Head of caudate nucleus (tissue), 42 donors: Measurements from ENCODE around the gene GDI1.

Experiments used
- DNase-seq, 42 donors: peaks; one replicate each; pipeline versions ENCODE4 v3.0.0 to v3.0.0-alpha.2; 2020 to 2021; ENCODE audit warnings: mixed read lengths in 7 of 42
- intact Hi-C: fragments of 100-400 bp; cut with DNase I; formaldehyde crosslinking; loops from one replicate; pipeline ENCODE4 v1.15.0; 2022

The GDI1 gene

DNA sequence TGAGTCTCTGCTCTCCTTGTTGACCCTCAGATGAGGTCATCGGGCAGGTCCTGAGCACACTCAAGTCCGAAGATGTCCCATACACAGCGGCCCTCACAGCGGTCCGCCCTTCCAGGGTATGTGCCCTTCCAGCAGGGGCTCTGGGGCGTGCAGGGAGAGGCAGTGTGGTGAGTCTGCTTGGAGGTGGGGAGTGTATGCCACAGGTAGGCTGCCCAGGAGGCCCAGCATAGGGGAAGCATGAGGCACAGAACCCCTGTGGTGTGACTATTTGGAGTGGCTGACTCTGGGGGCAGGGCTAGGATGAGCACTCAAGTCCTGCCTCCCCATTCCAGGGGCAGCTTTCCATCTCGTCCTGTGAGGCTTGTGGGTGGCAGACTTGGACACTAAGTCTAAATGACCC lies 3.3 kb upstream of the GDI1 start:
- intact Hi-C loops, result no loop called here
- DNase-seq, result no peak

DNA sequence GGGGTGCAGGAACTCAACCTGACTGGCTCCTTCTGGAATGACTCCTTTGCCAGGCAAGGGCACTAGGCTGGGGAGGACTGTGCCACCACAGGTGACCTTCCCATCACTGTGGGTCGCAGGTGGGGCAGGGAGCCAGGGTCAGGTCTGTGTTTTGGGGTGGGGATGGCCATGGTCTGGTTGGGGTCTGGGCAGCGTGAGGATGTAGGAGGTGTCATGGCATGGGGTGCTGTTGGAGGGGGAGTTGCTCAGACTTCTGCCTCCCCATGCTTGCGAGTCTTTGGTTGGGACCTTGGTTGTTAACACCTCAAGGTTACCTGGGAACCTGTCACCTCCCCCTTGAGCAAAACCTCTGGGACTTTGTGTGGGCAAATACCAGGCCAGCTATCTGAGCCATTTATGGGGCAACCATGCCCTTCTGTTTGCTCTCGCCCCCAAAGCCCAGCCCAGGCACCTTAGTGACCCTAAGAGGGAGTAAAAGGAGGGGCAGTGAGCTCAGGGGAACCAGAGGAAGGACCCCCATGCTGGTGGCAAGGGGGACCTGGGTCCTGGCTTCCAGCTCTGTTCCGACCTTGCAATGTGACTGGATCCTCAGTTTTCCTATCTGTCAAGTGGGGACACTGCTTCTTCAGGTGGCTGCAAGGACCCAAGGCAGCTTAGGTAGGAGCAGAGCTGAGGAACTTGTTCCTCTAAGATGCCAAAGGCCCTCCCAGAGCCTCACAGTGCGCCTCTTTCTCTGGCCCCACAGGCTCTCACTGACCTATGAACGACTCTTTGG lies 2.4 kb upstream of the GDI1 start:
- intact Hi-C loops, result no loop called here
- DNase-seq, result no peak

DNA sequence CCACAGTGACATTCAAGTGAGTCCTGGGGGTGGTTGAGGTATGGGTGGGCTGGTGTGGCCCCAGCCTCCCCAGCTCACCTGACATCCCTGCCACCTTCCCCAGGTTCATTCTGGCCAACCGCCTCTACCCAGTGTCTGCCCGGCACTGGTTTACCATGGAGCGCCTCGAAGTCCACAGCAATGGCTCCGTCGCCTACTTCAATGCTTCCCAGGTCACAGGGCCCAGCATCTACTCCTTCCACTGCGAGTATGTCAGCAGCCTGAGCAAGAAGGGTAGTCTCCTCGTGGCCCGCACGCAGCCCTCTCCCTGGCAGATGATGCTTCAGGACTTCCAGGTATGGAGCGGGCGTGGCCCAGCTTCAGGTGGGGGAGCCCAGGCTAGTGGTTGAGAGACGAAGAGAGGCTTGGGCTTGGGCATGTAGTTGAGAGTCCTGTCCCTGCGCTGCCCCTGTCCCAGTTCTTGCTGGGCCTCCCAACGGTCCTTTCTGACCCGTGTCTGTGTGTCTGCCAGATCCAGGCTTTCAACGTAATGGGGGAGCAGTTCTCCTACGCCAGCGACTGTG lies 1.7 kb upstream of the GDI1 start:
- intact Hi-C loops, result no loop called here
- no peak for DNase-seq

DNA sequence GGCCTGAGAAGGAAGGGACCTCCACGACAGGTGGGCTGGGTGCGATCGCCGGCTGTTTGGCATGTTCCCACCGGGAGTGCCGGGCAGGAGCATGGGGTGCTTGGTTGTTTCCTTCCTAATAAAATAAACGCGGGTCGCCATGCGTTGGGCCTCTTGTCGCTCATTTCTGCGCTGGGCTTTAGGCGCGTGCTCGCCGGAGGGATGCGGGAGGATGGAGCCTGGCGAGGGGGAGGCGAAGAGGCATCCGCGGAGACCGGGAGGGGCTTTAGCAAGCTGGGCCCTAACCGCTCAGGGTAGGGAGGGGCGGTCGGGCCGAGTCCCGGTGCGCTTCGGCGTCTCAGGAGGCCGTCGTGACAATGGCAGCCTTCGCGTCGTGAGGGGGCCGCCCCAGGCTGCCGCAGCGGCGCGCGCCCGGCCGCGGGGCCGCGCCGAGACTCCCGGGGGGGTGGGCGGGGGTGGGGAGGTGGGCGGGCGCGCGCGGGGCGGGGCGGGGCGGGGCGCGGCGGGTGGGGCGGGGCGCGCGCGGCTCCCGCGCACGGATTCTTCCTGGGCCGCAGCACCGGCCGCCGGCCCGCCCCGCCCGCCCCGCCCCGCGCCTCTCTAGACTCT lies 476 bp upstream of the GDI1 start:
- intact Hi-C loops, result no loop called here
- DNase-seq, result peak in 21 of 42 donors; percentile 14 to 63 (median 47)

DNA sequence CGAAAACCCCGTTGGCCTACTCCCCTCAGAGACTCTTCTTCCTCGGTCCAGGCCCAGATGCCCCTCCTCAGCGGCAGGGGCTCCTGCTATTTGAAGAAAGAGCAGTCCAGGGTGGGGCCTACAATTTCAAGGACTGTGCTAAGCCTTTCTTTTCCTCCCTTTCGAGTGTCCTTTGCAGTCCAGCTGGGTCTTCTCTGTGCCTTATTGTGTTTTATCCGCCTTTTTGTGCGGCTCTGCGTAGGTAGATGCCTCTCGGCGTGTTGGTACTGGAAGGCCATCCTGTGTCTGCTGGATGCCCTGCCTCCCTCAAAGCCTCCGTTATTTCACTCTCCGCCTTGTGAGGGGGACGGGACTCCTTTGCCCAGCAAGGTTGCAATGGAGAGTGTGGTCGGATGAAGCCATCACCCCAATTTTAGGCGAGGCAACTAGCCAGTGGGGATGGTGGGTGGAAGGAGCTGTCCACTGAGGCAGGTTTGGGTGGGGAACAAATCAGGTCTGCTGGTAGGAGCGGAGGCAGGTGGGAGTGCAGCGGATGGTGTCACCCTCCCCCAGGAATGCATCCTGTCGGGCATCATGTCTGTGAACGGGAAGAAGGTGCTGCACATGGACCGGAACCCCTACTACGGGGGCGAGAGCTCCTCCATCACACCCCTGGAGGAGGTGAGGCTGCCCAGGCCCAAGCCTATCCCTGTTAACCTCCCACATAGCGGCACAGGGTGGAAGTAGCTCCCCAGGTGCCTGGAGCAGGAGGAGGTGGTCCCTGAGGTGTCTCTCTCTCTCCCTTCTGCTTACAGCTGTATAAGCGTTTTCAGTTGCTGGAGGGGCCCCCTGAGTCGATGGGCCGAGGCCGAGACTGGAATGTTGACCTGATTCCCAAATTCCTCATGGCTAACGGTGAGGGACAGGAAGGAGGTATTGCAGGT lies 1.3 kb downstream of the GDI1 start:
- DNase-seq, result no peak
- intact Hi-C loops, result no loop called here

DNA sequence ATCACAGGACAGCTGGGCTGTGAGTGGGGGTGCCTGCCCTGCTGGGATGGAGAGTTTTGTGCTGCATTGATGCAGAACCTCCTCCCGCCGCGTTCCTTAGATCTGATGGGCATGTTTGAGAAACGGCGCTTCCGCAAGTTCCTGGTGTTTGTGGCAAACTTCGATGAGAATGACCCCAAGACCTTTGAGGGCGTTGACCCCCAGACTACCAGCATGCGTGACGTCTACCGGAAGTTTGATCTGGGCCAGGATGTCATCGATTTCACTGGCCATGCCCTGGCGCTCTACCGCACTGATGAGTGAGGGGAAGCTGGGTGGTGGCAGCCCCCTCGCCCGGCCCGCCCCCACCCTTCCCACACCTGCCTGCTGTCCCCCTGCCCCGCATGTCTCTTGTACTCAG lies 2.9 kb downstream of the GDI1 start:
- DNase-seq, result no peak
- intact Hi-C loops, result no loop called here

DNA sequence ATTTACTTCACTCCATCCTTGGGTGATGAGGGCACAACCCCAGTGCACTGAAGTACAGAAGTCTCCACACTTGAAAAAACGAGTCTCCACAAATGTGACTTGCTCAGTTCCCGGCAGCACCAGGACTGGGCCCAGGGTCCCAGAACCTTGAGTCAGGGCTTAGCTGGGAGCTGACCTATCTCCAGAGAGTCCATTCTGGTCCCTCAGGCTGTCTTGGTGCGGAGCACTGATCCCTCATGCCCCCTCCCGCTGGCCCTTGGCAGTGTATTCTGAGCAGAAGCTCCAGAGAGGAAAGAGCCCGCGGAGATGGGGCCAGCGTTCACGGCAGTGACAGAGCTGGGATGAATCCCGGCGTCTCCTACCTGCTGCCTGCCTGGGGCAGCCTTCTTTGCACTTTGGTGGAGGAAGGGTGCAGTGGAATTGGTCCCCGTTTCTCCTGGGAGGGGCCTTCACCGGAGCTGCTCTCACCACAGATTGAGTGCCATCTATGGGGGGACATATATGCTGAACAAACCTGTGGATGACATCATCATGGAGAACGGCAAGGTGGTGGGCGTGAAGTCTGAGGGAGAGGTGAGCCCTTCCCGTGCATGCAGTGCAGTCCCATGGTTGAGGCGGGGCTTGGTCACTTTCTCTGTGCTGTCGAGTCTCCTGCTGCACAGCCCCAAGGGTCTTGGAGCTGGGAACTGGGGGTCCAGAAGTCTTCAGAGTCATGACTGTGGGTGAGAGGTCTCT lies 3.8 kb downstream of the GDI1 start:
- intact Hi-C loops, result no loop called here
- peak in 7 of 42 donors; percentile 30 to 59 (median 41) for DNase-seq

DNA sequence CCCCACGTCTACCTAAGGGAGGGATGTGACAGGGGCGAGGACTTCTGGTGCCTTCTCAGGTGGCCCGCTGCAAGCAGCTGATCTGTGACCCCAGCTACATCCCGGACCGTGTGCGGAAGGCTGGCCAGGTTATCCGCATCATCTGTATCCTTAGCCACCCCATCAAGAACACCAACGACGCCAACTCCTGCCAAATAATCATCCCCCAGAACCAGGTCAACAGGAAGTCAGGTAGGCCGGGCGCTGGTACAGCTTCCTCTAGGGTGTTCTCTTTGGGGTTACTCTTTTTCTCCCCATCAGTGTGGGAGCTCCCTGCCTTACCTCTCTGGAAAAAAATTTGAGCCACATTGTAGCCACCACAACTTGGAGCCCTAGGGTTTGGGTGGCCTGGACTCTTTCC lies 4.6 kb downstream of the GDI1 start:
- intact Hi-C loops, result no loop called here
- DNase-seq, result no peak

DNA sequence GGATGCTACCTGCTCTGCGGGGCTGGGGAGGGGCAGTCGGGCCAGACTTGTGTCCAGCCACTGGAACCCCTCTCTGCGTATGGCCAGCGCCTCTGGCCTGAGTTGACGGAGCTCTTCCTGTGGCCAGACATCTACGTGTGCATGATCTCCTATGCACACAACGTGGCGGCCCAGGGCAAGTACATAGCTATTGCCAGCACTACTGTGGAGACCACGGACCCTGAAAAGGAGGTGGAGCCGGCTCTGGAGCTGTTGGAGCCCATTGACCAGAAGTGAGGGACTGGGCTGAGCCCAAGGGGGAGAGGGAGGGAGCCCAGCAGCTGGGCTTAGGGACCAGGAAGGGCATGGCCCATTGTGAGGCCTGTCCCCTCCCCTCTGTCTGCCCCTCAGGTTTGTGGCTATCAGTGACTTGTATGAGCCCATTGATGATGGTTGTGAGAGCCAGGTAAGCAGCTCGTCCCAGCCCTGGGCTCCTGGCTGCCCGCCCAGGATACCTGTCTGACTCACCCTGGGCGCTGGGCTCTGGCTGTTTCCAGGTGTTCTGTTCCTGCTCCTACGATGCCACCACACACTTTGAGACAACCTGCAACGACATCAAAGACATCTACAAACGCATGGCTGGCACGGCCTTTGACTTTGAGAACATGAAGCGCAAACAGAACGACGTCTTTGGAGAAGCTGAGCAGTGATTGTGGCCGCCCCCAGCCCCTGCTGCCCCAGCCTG lies 5.2 kb downstream of the GDI1 start:
- intact Hi-C loops, result no loop called here

DNA sequence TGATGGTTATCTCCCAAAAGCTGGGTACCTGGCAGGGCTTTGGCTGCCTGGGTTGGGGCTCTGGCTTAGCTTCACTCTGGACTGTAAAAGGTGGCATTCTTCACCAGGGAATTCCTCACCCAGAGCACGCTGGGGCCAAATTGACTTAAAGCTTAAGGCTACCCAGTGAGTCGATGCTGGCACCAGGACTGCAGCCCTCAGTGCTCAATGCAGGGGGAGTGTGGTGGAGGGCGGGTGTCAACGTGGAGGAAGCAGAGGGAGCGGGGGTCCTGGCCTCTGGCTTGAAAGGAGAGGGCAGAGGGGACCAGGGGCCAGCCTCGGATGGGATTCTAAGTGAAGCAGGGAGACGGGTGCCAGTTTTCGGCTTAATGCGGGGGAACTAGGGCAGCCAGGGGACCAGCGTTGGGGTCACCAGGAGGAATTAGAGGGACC lies 6.5 kb downstream of the GDI1 start:
- intact Hi-C loops, result no loop called here
- peak in 2 of 42 donors; percentile 25 to 43 for DNase-seq

More for the DNA sequence above, 5.2 kb downstream of the GDI1 start:
- DNase-seq, result no peak

DNA sequence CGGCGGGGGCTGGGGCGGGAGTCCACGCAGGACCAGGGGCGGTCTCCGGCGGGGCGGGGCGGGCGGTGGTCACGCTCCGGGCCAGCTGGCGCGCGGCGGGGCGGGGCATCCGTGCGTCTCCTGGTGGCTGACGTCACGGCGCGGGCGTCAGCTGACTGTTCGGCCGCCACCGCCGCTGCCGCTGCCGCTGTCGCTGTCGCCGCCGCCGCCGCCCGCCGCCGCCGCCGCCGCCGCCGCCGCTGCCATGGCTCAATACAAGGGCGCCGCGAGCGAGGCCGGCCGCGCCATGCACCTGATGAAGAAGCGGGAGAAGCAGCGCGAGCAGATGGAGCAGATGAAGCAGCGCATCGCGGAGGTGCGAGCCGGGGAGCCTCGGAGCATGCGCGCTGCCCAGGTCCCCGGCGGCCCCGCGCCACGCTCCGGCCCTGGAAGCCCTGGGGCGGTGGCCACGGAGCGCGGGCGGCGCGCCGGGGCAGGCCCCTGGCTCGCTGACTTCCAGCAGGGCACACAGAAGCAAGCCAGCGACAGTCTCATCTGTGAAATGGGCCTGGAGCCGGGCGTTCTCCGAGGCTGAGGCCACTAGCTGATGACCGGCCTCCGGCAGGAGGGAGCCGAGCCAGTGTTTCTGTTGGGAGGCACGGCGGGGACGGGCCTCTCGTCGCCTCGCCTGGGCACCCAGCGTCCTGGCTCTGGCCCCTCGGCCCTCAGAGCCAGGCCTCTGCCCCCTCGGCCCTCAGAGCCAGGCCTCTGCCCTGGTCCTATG lies 7.2 kb downstream of the GDI1 start, which contains the start of gene FAM50A:
Gene FAM50A, plus strand, starts transcription at position 150 of the 763 bp plus-strand sequence. Its CDS starts 95 bp downstream, at position 245.
- DNase-seq, result peak; percentile 40 to 90 (median 80)
- intact Hi-C loops, result no loop called here

DNA sequence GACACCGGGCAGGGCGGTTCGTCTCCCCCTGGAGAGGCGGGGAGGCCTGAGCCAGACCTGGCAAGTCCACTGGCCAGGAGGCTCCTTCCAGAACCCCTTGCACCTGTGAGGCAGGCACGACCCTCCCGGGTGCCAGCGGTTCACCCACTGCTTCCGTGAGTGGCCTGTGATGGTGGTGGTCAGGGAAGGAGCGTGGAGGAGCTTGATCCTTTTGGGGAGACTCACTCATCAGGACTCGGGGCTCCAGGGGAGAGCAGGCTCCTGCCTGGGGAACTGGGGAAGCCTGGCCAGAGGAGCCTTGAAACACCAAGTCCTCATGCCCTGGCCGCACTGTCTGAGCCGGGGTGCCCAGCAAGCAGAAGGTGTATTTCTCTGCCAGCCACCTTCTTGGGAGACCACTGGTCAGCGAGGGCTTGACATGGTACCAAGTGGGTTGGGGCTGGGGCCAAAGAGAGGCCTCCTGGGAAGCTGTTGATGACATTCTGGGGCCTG lies 7.8 kb downstream of the GDI1 start:
- DNase-seq, result no peak
- intact Hi-C loops, result no loop called here

DNA sequence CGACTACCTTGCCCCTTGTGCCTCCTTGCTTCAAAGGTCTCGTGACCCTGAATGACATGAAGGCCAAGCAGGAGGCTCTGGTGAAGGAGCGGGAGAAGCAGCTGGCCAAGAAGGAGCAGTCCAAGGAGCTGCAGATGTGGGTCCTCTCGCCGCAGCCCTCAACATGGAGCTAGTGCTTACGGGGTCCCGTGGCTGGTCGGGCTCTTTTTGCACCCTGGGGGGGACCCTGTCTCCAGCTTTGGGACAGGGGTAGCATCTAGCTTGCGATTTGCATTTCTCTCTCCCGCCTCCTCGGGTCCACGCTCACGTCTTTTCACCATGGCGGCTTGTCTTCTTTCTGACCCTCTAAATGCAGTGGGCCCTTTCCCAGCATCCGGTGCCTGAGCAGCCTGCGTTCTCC lies 8.8 kb downstream of the GDI1 start:
- DNase-seq, result no peak
- intact Hi-C loops, result no loop called here

DNA sequence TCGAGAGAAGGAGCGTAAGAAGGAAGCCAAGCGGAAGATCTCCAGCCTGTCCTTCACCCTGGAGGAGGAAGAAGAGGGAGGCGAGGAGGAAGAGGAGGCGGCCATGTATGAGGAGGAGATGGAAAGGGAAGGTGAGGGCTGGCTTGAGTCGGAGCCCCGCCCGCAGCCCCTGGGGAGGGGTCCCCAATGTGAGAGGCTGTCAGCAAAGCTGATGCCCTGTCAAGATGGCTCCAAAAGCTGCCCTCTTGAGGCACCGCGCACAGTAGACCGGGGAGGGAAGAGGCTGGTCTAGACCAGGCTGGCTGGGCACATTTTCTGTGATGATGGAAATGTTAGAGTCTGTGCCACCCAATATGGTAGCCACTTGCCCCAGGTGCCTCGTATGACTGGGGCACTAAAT lies 9.5 kb downstream of the GDI1 start:
- intact Hi-C loops, result no loop called here
- DNase-seq, result no peak

DNA sequence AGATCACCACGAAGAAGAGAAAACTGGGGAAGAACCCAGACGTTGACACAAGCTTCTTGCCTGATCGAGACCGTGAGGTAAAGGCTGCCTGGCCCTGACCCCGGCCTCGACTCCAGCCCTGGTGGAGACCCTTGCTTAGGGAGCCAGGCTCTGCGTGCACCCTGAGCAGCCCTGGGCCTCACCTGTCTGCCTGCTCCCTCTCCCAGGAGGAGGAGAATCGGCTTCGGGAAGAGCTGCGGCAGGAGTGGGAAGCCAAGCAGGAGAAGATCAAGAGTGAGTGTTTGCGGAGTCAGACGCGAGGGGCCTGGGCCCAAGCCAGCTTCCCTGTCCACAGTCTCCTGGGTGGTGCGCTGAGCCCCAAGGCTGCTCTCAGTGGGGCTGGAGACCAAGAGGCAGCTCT lies 11.5 kb downstream of the GDI1 start:
- no peak for DNase-seq
- intact Hi-C loops, result no loop called here

DNA sequence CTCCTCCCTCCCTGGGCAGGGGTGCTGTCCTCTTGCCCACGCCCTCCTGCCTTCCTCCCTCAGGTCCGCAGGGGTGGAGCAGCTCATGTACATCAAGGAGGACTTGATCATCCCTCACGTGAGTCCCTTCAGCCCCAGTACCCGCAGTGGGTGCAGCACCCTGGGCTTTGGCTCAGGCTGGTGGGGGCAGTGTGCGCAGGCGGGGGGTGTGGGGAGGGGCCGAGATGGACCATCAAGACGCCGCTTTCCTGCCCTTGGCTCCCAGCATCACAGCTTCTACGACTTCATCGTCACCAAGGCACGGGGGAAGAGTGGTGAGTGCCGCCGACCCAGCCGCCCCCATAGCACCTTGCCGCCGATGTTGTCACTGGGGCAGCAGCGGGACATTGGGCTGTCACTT lies 12.7 kb downstream of the GDI1 start:
- no peak for DNase-seq
- intact Hi-C loops, result no loop called here

DNA sequence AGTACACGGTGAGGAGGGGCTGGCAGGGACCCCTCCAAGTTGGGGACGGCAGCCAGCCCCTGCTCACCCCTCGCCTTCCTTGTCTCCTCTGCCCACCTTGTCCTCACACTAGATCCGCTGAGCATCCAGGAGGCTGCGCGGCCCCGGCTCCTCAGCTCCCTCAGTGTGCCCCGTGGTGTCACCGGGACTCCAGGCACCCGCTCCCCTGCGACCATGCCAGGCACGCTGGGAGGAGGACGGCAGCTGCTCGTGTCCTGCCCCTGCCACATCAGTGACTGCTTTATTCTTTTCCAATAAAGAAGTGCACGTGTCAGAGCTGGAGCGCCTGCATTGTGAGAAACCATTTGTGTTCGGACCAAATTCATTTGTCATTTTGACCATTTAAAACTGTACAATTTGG lies 13.4 kb downstream of the GDI1 start:
- peak in 18 of 42 donors; percentile 22 to 71 (median 49) for DNase-seq
- intact Hi-C loops, result no loop called here
